GM12872 (cell line): ENCODE results near the gene TGOLN2.

ENCODE experiments used
- CTCF ChIP-seq: IDR thresholded peaks from 3 replicates; pipeline ENCODE4 v1.5.1; 2011; ENCODE audit warnings: low read depth, mild to moderate bottlenecking, low read length, moderate library complexity; ENCODE audit not compliant: insufficient read depth

Gene TGOLN2

GRCh38 chr2:85307527-85307897 lies 20.3 kb downstream of the TGOLN2 start:
- no peak for TF ChIP-seq CTCF

GRCh38 chr2:85303780-85304531 lies 23.8 kb downstream of the TGOLN2 start:
- no peak for TF ChIP-seq CTCF

- TF ChIP-seq CTCF, result no peak
Measured at GRCh38 chr2:85302121-85302520, 25.7 kb downstream of the TGOLN2 start.

GRCh38 chr2:85291425-85292023 lies 36.3 kb downstream of the TGOLN2 start:
- TF ChIP-seq CTCF, result no peak

GRCh38 chr2:85288244-85288725 lies 39.5 kb downstream of the TGOLN2 start:
- no peak for TF ChIP-seq CTCF

GRCh38 chr2:85287721-85288120 lies 40.1 kb downstream of the TGOLN2 start:
- no peak for TF ChIP-seq CTCF

GRCh38 chr2:85286918-85287317 lies 40.9 kb downstream of the TGOLN2 start:
- no peak for TF ChIP-seq CTCF
